ENCODE measurements around the gene EFCAB13.

Gene EFCAB13

DNA sequence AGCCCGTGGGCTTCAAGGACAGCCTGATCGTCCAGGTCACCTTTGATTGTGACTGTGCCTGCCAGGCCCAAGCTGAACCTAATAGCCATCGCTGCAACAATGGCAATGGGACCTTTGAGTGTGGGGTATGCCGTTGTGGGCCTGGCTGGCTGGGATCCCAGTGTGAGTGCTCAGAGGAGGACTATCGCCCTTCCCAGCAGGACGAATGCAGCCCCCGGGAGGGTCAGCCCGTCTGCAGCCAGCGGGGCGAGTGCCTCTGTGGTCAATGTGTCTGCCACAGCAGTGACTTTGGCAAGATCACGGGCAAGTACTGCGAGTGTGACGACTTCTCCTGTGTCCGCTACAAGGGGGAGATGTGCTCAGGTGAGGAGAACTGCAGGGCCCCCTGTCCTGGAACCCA is 31.5 kb upstream of the EFCAB13 start:
- DNase-seq, result no peak

DNA sequence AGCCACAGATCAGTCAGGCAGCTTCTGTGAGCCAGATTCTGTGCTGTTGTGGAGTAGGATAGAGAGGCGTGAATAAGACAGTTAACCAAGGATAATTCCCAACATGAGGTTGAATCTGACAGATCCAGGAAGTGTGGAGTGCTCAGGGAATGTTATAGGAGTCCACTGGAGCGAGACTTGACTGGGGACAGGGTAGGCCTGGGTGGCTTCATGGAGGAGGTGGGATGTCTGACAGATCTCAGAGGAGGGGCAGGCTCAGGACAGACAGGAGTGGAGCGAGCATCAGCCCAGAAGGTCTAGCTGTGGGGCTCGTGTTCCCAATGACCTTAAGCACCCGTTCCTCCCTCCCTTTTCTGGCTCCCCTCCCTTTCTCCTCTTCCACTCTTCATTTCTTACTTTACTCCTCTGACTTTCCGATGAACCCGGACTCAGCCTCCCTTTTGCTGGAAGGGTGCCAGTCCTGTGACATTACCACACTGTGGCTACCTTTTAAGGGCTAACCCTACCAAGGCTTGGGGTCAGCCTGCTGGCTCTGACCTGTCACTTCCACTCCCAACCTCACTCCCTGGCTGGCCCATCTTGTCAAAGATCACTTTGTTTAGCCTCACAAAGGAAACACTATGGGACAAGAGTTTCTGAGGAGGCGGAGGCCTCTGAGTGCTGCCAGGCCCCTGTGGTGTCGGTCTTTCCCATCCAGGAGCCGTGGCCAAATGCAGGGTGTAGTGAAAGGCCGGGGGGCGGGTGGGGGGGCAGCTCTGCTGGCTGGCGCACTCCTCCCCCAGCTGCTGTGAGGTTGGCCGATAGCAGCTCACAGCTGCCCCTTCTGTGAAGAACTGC is 28.5 kb upstream of the EFCAB13 start:
- DNase-seq, result no peak

DNA sequence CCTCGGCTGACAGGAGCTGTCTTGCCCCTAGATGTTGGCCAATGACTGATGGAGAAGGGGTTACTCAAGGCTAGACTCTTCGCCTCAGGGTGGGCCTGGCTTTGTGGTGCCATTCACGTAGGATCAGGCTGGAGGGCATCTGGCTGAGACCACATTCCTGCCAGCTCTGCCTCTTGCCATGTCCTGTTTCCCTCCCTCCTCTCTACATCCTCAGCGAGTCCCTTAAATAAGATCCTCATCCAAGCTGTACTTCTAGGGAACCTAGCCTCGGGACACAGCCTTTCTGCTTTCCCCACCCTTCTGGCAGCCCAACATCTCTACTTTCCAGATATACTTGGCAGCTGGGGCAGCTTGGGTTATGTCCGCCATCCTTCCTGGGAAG is 27.9 kb upstream of the EFCAB13 start:
- no peak for DNase-seq

DNA sequence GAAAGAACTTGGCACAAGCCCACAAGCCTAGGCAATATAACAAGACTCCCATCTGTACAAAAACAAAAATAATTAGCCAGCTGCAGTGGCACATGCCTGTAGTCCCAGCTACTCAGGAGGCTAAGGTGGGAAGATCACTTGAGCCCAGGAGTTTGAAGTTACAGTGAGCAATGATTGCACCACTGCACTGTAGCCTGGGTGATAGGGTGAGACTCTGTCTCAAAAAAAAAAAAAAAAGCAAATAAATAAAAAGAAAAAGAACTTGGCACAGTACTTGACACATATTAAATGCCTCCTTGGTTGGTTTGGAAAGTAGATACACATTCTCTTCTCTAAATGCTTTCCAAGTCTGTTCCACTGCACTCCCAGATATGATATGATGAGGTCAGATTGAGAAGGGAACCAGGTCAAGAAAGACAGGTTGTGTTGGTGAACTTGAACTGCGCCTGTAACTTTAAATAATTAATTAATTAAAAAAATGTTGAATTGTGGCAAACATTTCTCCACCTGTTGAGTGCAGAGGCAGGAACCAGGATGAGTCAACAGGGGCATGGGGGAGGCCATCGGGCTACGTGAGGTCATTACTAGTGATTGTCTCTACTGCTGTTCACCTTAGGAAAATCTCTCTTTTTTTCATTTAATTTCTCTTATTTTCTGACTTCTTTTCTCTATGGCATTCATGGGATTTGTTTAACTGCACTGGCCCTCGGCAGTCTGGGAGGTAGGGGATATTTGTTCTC is 25.9 kb upstream of the EFCAB13 start:
- DNase-seq, result no peak

DNA sequence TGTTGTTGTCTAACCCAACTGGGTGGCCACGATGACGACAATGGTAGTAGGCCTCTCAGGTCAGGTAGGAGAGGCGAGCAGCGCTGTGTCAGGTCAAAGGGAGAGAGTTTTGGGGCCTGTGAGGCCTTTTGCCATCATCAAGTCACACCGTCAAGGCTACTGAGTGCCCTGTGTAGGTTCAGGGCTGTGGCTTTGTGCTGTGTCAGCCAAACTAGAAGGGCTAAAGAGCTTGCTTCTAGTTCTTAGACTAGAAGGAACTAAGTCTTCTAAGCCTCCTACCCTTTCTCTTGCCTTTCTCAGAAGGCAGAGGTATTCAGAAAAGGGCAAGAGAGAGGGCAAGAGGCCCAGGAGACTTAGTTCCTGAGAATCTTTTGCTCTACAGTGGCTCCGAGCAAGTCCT is 25.0 kb upstream of the EFCAB13 start:
- no peak for DNase-seq

DNA sequence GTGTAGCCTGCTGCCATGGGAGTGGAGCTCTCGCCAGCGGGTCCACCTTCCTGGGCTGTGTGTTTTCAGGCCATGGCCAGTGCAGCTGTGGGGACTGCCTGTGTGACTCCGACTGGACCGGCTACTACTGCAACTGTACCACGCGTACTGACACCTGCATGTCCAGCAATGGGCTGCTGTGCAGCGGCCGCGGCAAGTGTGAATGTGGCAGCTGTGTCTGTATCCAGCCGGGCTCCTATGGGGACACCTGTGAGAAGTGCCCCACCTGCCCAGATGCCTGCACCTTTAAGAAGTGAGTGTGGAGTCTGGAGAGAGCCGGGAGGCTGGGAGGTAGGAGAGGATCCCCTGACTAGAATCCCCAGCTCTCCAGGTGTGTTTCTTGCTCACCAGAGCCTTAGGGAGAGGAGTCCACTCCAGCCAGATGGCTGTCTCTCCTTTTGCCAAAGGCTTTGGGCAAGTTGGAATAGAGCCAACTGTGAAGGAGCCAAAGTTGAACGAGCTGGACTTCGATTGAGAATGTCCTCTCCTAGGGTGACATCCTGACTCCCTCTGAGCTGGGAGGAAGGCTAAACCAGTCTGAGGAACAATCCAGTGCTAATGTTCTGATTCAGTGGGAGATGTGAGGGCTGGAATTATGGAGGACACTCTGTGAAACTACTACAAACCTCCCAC is 24.4 kb upstream of the EFCAB13 start:
- DNase-seq, result no peak

DNA sequence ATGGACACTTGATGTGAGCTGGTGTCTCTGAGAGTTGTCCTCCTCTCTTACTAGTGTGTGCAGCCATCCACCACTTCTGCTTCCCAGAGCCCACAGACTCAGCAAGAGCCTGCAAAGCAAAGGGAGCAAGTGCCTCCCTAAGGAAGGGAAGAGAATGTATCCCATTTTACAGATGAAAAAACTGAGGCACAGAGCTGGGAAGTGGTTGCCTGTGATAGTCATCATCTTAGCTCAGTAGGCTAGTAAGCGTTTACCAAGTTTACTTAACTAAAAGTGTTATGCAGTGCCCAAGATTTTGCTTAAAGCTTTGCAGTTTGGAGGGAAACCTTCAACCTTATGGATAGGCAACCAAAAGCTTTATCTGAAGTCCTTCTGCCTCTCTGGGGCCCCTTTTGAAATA is 23.0 kb upstream of the EFCAB13 start:
- no peak for DNase-seq

DNA sequence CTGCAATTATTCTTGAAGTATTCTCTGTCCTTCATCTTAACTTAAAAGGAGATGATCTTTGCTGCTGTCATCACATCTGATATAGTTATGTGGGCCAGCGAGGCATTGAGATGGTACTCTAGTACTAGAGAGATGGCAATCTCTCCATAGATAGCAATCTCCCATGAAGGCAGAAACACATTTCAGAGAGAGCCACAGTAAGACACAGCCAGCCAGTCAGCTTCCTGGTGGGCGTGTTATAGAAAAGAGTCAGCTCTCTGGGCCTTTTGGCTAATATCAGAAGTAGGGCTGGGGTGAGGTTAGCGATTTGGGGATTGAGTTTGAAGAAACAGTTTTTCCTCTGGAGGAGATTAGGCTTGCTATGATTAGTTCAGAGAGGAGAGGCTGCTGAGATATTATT is 22.6 kb upstream of the EFCAB13 start:
- DNase-seq, result no peak

DNA sequence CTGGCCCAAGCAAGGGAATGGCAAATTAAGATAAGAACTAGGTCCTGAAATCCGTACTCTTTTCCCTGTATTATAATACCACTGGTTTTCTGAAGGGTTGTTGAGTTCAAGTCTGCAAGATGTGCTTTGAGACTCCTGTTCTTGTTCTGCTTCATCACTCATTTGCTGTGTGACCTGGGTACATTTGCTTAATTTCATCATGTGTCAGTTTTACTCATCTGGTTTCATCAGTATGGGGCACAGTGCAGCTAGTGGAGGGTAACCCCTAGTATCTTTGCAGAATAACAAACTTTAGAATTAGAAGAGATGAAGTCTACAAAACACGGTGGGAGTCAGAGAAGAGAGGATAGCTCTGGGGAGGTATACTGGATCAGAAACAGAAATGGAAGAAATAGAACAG is 21.9 kb upstream of the EFCAB13 start:
- DNase-seq, result no peak

DNA sequence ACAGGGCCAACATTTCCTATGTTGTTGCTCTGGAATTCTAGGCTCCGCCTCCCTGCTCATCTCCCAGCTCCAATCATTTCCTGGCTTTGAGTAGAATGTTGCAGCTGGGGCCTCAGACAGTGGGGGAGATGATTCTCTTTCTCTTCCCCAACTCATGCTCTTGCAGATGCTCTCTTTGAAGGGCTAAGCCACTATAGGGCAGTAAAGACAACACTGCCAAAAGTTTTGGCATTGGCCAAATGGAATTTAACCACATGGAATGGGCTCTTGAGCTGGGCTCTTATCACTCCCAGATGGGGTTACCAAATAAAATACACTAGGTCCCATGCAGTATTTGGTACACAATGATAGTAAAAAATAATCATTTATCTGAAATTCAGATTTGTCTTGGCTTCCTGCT is 19.6 kb upstream of the EFCAB13 start:
- DNase-seq, result no peak

DNA sequence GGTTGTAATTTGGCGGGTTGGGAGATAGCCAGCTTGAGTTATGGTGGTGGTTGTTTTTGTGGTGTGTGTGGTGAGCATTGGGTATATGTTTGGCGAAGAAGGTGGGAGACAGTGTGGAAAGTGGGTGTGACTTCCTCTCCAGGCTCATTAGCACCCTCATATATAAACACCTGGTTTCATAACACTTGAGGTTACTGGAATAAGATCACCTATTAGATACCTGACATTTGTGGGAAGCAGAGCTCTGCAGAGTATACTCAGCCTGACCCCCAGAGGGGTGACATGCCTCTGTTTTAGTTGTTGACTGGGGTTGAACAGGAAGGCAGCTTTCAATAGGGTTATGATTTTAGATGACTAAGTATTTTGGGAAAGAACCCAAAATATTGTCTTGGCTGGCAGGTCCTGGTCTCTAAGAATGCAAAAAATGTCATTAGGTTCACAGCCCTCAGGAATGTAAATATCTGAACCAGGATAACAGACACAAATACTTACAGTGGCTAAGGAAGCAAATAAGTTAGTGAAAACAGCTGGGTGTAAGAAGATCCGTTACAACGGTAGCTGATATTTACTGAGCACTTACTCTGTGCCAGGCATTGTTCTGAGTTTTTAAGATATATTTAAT is 18.3 kb upstream of the EFCAB13 start:
- DNase-seq, result no peak

DNA sequence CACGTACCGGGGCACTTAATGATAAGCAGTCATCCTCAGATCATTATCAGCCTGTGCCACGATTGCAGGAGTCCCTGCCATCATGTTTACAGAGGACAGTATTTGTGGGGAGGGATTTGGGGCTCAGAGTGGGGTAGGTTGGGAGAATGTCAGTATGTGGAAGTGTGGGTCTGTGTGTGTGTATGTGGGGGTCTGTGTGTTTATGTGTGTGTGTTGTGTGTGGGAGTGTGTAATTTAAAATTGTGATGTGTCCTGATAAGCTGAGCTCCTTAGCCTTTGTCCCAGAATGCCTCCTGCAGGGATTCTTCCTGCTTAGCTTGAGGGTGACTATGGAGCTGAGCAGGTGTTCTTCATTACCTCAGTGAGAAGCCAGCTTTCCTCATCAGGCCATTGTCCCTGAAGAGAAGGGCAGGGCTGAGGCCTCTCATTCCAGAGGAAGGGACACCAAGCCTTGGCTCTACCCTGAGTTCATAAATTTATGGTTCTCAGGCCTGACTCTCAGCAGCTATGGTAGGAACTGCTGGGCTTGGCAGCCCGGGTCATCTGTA is 13.5 kb upstream of the EFCAB13 start:
- DNase-seq, result no peak

DNA sequence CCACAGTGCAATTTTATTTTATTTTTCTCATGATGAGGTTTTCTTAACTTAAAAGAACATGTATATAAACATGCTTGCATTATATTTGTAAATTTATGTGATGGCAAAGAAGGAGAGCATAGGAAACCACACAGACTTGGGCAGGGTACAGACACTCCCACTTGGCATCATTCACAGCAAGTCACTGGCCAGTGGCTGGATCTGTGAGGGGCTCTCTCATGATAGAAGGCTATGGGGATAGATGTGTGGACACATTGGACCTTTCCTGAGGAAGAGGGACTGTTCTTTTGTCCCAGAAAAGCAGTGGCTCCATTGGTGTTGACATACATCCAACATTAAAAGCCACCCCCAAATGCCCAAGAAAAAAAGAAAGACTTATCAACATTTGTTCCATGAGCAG is 12.3 kb upstream of the EFCAB13 start:
- DNase-seq, result no peak

DNA sequence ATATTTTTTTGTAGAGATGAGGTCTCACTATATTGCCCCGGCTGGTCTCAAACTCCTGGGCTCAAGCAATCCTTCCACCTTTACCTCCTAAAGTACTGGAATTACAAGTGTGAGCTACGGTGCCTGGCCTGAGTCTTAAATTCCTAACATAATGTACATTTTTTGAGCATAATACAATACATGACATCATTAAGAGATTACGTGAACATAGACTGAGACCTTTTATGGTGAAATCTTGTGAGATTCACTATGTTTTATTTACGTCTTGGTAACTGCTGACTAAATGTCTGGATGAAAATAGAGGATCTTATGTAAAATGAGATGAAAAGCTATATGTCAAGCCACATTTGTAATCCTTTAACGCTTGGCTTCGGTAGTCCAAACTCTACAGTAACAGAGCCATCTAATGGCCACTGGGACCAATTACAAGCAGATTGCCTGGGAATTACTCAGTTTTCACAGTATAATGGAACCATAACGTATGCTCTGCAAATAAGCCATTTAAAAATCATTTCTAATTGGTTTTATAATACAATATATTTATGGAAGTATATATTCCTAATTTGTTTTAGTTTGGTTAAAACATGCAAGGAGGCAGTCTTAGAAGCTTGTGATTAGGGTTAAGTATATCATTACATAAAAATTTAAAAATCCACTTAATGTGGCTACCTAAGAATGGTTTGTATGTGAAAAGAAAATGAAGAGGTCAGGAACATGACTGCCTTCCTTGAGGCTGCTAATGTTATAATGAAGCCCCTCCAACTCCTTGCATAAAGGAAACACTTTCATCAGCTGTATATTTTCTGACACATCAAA is 8.1 kb upstream of the EFCAB13 start:
- DNase-seq, result peak; percentile 67

DNA sequence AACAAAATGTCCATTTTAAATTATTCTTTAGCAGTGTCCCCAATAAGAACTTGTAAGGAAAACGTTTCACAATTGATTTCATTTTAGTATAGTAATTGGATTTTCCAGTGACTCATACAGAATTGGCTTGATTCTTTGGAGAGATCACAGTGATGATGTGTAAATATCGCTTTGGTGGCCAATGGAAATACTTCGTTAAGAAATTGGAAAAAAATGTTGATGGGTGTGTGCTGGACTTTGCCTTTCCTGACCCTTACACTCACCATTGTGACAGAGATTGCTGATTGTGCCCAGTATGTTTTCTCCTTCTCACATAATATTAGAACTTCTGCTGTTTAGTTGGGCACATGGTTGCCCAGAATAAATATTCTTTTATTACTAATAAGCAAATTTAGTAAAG is 7.4 kb upstream of the EFCAB13 start:
- DNase-seq, result no peak

DNA sequence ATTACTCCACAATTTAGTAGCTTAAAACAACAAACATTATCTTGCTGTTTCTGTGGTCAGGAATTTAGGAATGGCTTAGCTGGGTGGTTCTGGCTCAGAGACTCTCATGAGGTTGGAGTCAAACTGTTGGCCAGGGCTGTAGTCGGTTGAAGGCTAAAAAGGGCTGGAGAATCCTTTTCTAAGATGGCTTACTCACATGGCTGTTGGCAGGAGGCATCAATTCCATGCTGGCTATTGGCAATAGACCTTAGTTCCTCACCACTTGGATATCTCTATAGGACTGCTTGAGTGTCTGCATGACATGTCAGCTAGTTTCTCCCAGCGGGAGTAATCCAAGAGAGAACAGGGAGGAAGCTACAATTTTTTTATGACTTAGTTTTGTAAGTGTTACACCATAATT is 6.6 kb upstream of the EFCAB13 start:
- DNase-seq, result no peak

DNA sequence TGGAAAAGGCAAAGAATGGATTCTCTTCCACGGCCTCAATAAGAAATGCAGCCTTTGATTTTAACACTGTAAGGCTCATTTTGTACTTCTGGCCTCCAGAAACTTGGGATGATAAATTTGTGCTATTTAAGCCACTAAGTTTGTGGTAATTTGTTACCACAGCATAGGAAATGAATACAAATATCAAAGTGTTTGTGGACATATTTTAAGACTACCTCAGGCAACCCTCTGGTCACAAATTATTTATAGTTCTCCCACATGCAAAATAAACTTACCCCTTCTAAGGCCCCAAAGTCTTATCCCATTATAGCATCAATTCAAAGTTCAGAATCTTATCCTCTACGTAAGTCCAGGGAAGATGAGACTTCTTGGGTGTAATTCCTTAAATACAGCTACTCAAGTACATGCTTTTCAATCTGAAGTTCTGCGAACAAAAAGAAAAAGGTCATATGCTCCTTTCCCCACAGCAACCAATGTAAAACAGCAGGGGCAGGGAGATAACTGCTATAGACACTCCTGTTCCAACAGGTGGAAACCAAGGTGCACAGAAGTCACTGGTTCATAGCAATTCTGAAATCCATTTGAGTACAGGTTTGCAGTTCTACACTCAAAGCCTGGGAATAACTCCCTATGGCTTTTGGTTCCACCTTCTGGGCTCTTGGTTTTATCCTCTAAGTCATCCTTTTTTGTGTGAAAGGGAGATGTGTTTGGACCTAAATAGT is 5.4 kb upstream of the EFCAB13 start:
- DNase-seq, result no peak

DNA sequence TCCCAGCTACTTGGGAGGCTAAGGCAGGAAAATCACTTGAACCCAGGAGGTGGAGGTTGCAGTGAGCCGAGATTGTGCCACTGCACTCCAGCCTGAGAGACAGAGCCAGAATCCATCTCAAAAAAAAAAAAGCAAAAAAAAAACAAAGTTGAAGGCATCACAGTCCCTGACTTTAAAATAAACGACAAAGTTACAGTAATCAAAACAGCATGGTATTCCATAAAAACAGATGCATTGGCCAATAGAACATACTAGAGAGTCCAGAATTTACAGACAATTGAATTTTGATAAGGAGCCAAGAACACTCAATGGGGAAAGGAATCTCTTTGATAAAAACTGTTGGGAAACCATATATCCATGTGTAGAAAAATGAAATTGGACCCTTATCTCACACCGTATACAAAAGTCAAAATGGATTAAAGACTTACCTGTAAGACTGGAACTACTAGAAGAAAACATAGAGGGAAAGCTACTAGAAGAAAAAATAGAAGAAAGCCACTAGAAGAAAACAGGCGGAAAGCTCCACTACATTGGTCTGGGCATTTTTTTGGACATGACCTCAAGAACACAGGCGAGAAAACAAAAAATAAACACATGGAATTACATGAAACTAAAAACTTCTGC is 2.8 kb upstream of the EFCAB13 start:
- no peak for DNase-seq

DNA sequence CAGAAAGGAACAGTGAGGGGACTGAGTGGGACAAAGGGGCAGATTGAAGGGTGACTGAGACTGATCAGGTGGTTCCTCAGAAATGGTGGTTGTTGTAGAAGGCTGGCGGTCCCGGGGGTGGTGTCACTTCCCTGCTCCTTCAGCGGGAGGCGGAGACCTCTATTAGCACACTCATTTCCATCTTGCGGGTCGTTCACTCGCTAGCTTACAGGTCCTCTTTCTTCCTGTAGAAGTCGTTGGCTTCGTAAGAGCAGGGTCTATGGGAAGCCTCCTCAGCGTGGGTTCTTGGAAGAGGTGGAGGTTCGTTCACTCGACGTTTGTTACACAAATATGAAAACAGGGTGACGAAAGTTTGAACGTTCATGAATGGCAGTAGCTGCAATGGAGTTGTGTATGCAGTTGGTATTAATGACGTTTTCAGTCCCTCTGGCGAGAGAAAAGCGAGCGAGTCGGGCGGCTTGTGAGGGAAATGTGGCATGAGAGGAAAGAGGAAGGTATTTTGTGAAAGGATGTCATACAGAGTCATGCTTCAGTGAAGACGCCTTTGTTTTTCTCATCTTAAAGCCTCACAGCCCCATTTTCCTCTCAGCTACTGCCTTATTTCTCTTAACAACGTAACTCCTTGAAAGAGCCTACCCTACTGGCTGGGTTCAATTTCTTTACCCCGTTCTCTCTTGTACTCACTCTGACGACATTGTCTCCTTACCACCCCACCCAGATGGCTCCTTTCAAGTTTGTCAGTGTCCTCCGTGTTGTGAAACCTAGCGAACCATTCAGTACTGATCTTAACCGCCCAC is 667 bp downstream of the EFCAB13 start:
- DNase-seq, result peak; percentile 73

DNA sequence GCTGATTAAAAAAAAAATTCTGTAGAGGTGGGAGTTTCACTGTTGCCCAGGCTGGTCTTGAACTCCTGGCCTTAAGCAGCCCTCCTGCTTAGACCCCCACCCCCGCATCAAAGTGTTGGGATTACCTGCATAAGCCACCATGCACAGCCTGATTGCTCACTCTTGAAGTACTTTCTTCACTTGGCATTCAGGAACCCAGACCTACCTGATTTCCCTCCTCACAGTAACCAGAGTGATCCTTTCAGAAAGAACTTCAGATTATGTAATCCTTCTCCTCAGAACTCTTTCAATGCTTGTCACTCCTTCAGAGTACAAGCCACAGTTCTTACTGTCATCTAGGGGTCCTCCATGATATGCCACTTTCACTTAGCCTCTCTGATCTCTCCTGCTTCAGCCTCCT is 1.4 kb downstream of the EFCAB13 start:
- DNase-seq, result no peak

Measured in NCI-H774 (cell line).